Activated CD4-positive, alpha-beta T cell treated with anti-CD3 and anti-CD28 coated beads, Interleukin-2, amount 10 ng/mL, durations not matched to agents 24 days and 14 days (primary cell): Measurements from ENCODE around the gene ITGB4. TPM values are rescaled to one million over a fixed set of nuclear protein-coding genes. Genes with fewer than 3 reads are reported as not detected.

Experiments
- DNase-seq: peaks from one replicate; pipeline ENCODE4 v3.0.0; 2022
- H3K27ac Mint-ChIP-seq: one replicate; pipeline ENCODE4 v1.8.0; 2022; ENCODE audit warnings: mild to moderate bottlenecking, mixed read lengths
- H3K27me3 Mint-ChIP-seq: one replicate; pipeline ENCODE4 v1.8.0; 2022; ENCODE audit warnings: mixed read lengths
- H3K36me3 Mint-ChIP-seq: one replicate; pipeline ENCODE4 v1.8.0; 2022; ENCODE audit warnings: low read depth, mild to moderate bottlenecking, mixed read lengths
- H3K4me1 Mint-ChIP-seq: one replicate; pipeline ENCODE4 v1.8.0; 2021; ENCODE audit warnings: mixed read lengths
- H3K4me3 Mint-ChIP-seq: one replicate; pipeline ENCODE4 v1.8.0; 2022; ENCODE audit warnings: mild to moderate bottlenecking, moderate library complexity, mixed read lengths
- H3K9me3 Mint-ChIP-seq: one replicate; pipeline ENCODE4 v1.8.0; 2021; ENCODE audit warnings: mixed read lengths
- intact Hi-C: fragments of 100-400 bp; cut with micrococcal nuclease; formaldehyde crosslinking; loops from one replicate; pipeline ENCODE4 v1.15.1; 2023
- total RNA-seq: library from RNA; stranded (reverse); gene quantifications from 2 replicates; pipeline ENCODE4 v1.2.3, GENCODE V29; 2022

Gene ITGB4
- total RNA-seq, 1 donor from 2014 or later: 1.8 TPM

DNA sequence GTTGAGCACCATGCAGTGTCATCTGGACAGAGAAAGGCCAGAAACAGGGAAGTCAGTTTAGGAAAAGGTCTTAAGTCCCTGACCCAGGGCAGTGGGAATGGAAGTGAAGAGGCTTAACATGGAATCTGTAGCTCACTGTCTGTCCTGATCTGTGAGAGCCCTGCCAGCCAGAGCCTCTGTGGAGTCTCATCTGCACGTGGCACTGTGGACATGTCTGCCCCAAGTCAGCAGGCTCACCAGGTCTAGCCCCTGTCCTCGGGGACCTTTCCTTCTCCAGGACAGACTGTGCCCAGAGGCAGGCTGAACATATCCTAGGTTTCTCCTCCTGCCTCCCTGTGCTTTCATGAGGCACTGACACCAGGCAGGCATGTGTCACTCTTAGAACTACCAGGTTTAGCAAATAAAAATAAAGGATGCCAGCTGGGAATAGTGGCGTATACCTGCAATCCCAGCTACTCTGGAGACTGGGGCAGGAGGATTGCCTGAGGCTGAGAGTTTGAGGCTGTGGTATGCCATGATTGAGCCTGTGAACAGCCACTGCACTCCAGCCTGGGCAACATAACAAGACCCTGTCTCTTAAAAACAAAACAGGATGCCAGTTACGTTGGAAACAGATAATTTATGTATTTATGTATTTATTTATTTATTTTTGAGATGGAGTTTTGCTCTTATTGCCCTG is 85.7 kb downstream of the ITGB4 start:
- intact Hi-C loops: no loop called here
- Mint-ChIP-seq H3K36me3 (peaks cover 2% of the 10 kb centered on the region), H3K4me1 (peaks cover 18% of the 10 kb centered on the region), H3K27ac (no peak overlapping the region), H3K9me3 (no peaks in the 10 kb centered on the region), H3K27me3 (no peaks in the 10 kb centered on the region), H3K4me3 (no peak overlapping the region)
- no peak for DNase-seq

Other genes starting within 250 kb of the ITGB4 start
- gene CASKIN2, start 205.9 kb upstream of the ITGB4 start, total RNA-seq: 1.4 and 1.6 TPM in 2 replicates
- gene TSEN54, start 204.9 kb upstream of the ITGB4 start, total RNA-seq: 61.7 and 66.4 TPM in 2 replicates
- 6.5 and 9.0 TPM in 2 replicates for gene LLGL2, start 195.8 kb upstream of the ITGB4 start, total RNA-seq
- 24.3 and 25.4 TPM in 2 replicates for gene MYO15B, start 133.7 kb upstream of the ITGB4 start, total RNA-seq
- 0.14 and 0.38 TPM in 2 replicates for gene SMIM5, start 88.0 kb upstream of the ITGB4 start, total RNA-seq
- 34.2 and 34.4 TPM in 2 replicates for gene RECQL5, start 54.3 kb upstream of the ITGB4 start, total RNA-seq
- 109 and 115 TPM in 2 replicates for gene SAP30BP, start 54.1 kb upstream of the ITGB4 start, total RNA-seq
- gene GALK1, start 43.7 kb downstream of the ITGB4 start, total RNA-seq: 53.3 and 54.7 TPM in 2 replicates
- 28.9 and 30.0 TPM in 2 replicates for gene UNK, start 63.3 kb downstream of the ITGB4 start, total RNA-seq
- 158 and 161 TPM in 2 replicates for gene UNC13D, start 122.9 kb downstream of the ITGB4 start, total RNA-seq
- 68.9 and 70.0 TPM in 2 replicates for gene WBP2, start 133.9 kb downstream of the ITGB4 start, total RNA-seq
- 25.2 and 33.2 TPM in 2 replicates for gene TRIM47, start 157.1 kb downstream of the ITGB4 start, total RNA-seq
- 47.6 and 48.1 TPM in 2 replicates for gene TRIM65, start 175.5 kb downstream of the ITGB4 start, total RNA-seq
- gene MRPL38, start 183.4 kb downstream of the ITGB4 start, total RNA-seq: 151 and 157 TPM in 2 replicates
- gene FBF1, start 219.6 kb downstream of the ITGB4 start, total RNA-seq: 17.5 and 18.6 TPM in 2 replicates